Neural cell (in vitro differentiated cells): ENCODE data around the gene DLG5. TPM values are rescaled to one million over a fixed set of nuclear protein-coding genes. Genes with fewer than 3 reads are reported as not detected.

Source experiments
- H2AFZ ChIP-seq: fragments of 200-600, 300-800 bp; sonication (generic), shearing (Covaris generic); 2 replicates; pipeline ENCODE4 v1.6.0; 2014; ENCODE audit warnings: low read depth, mild to moderate bottlenecking, antibody characterized with exemption, low read length, moderate library complexity
- H3F3A ChIP-seq: fragments of 200-600 bp; shearing (Covaris generic); 2 replicates; pipeline ENCODE4 v1.6.1; 2016; ENCODE audit warnings: mild to moderate bottlenecking, moderate library complexity, mixed read lengths, antibody characterized with exemption, low read length; ENCODE audit not compliant: insufficient read depth, poor library complexity, severe bottlenecking
- H3K27ac ChIP-seq: fragments of 200-600, 300-800 bp; sonication (generic), shearing (Covaris generic); 2 replicates; pipeline ENCODE4 v1.5.1; 2014; ENCODE audit warnings: mild to moderate bottlenecking, low read length, moderate library complexity
- H3K27me3 ChIP-seq: fragments of 300-800, 200-600 bp; sonication (generic), shearing (Covaris generic); 2 replicates; pipeline ENCODE4 v1.6.0; 2014; ENCODE audit warnings: mild to moderate bottlenecking, low read depth, low read length, moderate library complexity; ENCODE audit not compliant: insufficient read depth
- H3K36me3 ChIP-seq: fragments of 300-800, 200-600 bp; sonication (generic), shearing (Covaris generic); 2 replicates; pipeline ENCODE4 v1.5.1; 2014; ENCODE audit warnings: mild to moderate bottlenecking, antibody characterized with exemption, low read length, moderate library complexity; ENCODE audit not compliant: insufficient read depth
- H3K4me2 ChIP-seq: fragments of 300-800, 200-600 bp; sonication (generic), shearing (Covaris generic); 2 replicates; pipeline ENCODE4 v1.6.0; 2014; ENCODE audit warnings: mild to moderate bottlenecking, low read length
- H3K4me3 ChIP-seq: fragments of 300-800, 200-600 bp; sonication (generic), shearing (Covaris generic); 2 replicates; pipeline ENCODE4 v1.5.1; 2014; ENCODE audit warnings: mild to moderate bottlenecking, low read length, moderate library complexity
- H3K79me2 ChIP-seq: fragments of 200-600 bp; shearing (Covaris generic); replicated peaks from 2 replicates; pipeline ENCODE4 v1.6.0; 2014; ENCODE audit warnings: mild to moderate bottlenecking, low read length, moderate library complexity; ENCODE audit not compliant: insufficient read depth
- H3K9ac ChIP-seq: fragments of 300-800, 200-600 bp; sonication (generic), shearing (Covaris generic); 2 replicates; pipeline ENCODE4 v1.6.1; 2016; ENCODE audit warnings: mild to moderate bottlenecking, low read length, mixed read lengths
- H3K9me2 ChIP-seq: fragments of 200-600 bp; shearing (Covaris generic); 2 replicates; pipeline ENCODE4 v1.6.1; 2016; ENCODE audit warnings: mild to moderate bottlenecking, low read length, mixed read lengths; ENCODE audit not compliant: insufficient read depth
- H3K9me3 ChIP-seq: fragments of 200-600, 300-800 bp; sonication (generic), shearing (Covaris generic); 2 replicates; pipeline ENCODE4 v1.6.1; 2016; ENCODE audit warnings: mild to moderate bottlenecking, mixed run types, low read length, moderate library complexity, mixed read lengths
- H4K20me1 ChIP-seq: fragments of 200-600 bp; shearing (Covaris generic); 2 replicates; pipeline ENCODE4 v1.6.1; 2016; ENCODE audit warnings: mild to moderate bottlenecking, mixed run types; ENCODE audit not compliant: insufficient read depth
- CTCF ChIP-seq: fragments of 450-650 bp; IDR thresholded peaks from 2 replicates; pipeline ENCODE4 v1.5.1; 2014; ENCODE audit warnings: antibody characterized with exemption, mild to moderate bottlenecking, moderate library complexity; ENCODE audit not compliant: poor library complexity, severe bottlenecking
- EP300 ChIP-seq: fragments of 450-650 bp; conservative IDR thresholded peaks from 2 replicates; pipeline ENCODE4 v1.6.1; 2014; ENCODE audit warnings: antibody characterized with exemption, mild to moderate bottlenecking, moderate library complexity; ENCODE audit not compliant: poor library complexity, severe bottlenecking
- EZH2 ChIP-seq: fragments of 200-600, 300-800 bp; shearing (Covaris generic), sonication (generic); IDR thresholded peaks from 2 replicates; pipeline ENCODE4 v1.6.1; 2014; ENCODE audit warnings: antibody characterized with exemption, low read length, borderline replicate concordance, mild to moderate bottlenecking; ENCODE audit not compliant: insufficient read depth, poor library complexity, severe bottlenecking
- MXI1 ChIP-seq: fragments of 450-650 bp; conservative IDR thresholded peaks from 2 replicates; pipeline ENCODE4 v1.6.1; 2014; ENCODE audit warnings: antibody characterized with exemption, mild to moderate bottlenecking; ENCODE audit not compliant: poor library complexity, severe bottlenecking
- POLR2AphosphoS5 ChIP-seq: IDR thresholded peaks from 2 replicates; pipeline ENCODE4 v1.6.1; 2012
- RAD21 ChIP-seq: fragments of 450-650 bp; conservative IDR thresholded peaks from 2 replicates; pipeline ENCODE4 v1.6.1; 2014; ENCODE audit warnings: antibody characterized with exemption, mild to moderate bottlenecking, moderate library complexity
- REST ChIP-seq: IDR thresholded peaks from 2 replicates; pipeline ENCODE4 v1.6.1; 2012; ENCODE audit warnings: borderline replicate concordance
- SMC3 ChIP-seq: fragments of 450-650 bp; conservative IDR thresholded peaks from 2 replicates; pipeline ENCODE4 v1.6.1; 2014; ENCODE audit warnings: antibody characterized with exemption, mild to moderate bottlenecking, moderate library complexity; ENCODE audit not compliant: poor library complexity
- TAF1 ChIP-seq: IDR thresholded peaks from 2 replicates; pipeline ENCODE4 v1.6.1; 2012; ENCODE audit warnings: low read depth
- polyA plus RNA-seq: library from polyadenylated mRNA; depleted of rRNA; stranded (reverse); fragments of >200 nt; gene quantifications from 2 replicates; pipeline ENCODE4 v1.2.3, GENCODE V29; 2014

Gene DLG5
- polyA plus RNA-seq, 1 donor from 2014 or later = 72.9 TPM

- no peaks in the 10 kb centered on the region for H4K20me1 ChIP-seq
- no peak overlapping the region for H3K4me3 ChIP-seq
- H3K9ac ChIP-seq = no peak overlapping the region
- H3K27me3 ChIP-seq = no peaks in the 10 kb centered on the region
- no peaks in the 10 kb centered on the region for H3K9me2 ChIP-seq
- H2AFZ ChIP-seq = no peak overlapping the region
- no peaks in the 10 kb centered on the region for H3K79me2 ChIP-seq
- no peak overlapping the region for H3K27ac ChIP-seq
- TF ChIP-seq MXI1 = no peak
- TF ChIP-seq CTCF = no peak
- TF ChIP-seq TAF1 = no peak
- no peak for TF ChIP-seq EP300
- no peak for TF ChIP-seq SMC3
- no peak for TF ChIP-seq REST
- no peak for TF ChIP-seq EZH2
- TF ChIP-seq POLR2AphosphoS5 = no peak
- no peak for TF ChIP-seq RAD21
- no peaks in the 10 kb centered on the region for H3F3A ChIP-seq
- H3K4me2 ChIP-seq = no peak overlapping the region
- H3K9me3 ChIP-seq = no peaks in the 10 kb centered on the region
- peaks cover 10% of the 10 kb centered on the region for H3K36me3 ChIP-seq
These were observed 109.0 kb downstream of the DLG5 start for GRCh38 chr10:77817541-77817940.

- TF ChIP-seq REST = no peak
- no peak for TF ChIP-seq POLR2AphosphoS5
- TF ChIP-seq RAD21 = no peak
- TF ChIP-seq MXI1 = no peak
- no peak for TF ChIP-seq EZH2
- TF ChIP-seq TAF1 = no peak
- TF ChIP-seq CTCF = no peak
- TF ChIP-seq SMC3 = no peak
- no peak for TF ChIP-seq EP300
- Histone ChIP-seq H3F3A (no peaks in the 10 kb centered on the region), H3K9me3 (no peaks in the 10 kb centered on the region), H3K9ac (no peak overlapping the region), H3K36me3 (peaks cover 10% of the 10 kb centered on the region), H3K4me3 (no peak overlapping the region), H3K9me2 (no peaks in the 10 kb centered on the region), H3K27me3 (no peaks in the 10 kb centered on the region), H3K79me2 (no peaks in the 10 kb centered on the region), H3K4me2 (no peak overlapping the region), H2AFZ (no peak overlapping the region), H4K20me1 (no peaks in the 10 kb centered on the region), H3K27ac (no peak overlapping the region)
These were observed 110.2 kb downstream of the DLG5 start for GRCh38 chr10:77816311-77816710.
